HCT116 (cell line): ENCODE data around the gene ZCCHC10. TPM values are rescaled to one million over a fixed set of nuclear protein-coding genes. Genes with fewer than 3 reads are reported as not detected.

Source experiments
- ATAC-seq: fragments of 200-7000 bp; cut with Tn5 transposase; 2 replicates; pipeline ENCODE4 v1.9.1; 2020; ENCODE audit warnings: mild to moderate bottlenecking, moderate library complexity
- BruUV-seq: library from RNA; stranded (reverse); fragments of 400-500 nt; replicated peaks from 2 replicates; lab custom pipeline; 2021; lab: Mats Ljungman, UMichigan
- CTCF ChIA-PET: fragments of 300-600 bp; sonication (Branson Sonifier 250); formaldehyde crosslinking; loops from one replicate; lab custom pipeline; 2021; ENCODE audit warnings: antibody characterized with exemption; lab: Charles Lee
- POLR2A ChIA-PET: fragments of 300-600, 350-600 bp; sonication (Branson Sonifier 250); formaldehyde crosslinking; loops from one replicate; lab custom pipeline; 2021; ENCODE audit warnings: antibody characterized with exemption; lab: Charles Lee
- RAD21 ChIA-PET, 2 experiments: fragments of 300-600 bp; sonication (Branson Sonifier 250); formaldehyde crosslinking; loops; one replicate each; lab custom pipeline; 2023; ENCODE audit warnings: low total read pairs in 2 of 2; ENCODE audit not compliant: uncharacterized antibody in 2 of 2, unreplicated experiment in 2 of 2, low non-redundant PET in 1 of 2; lab: Charles Lee
- DNase-seq: peaks from one replicate; pipeline ENCODE4 v3.0.0-alpha.2; 2010; ENCODE audit warnings: low read depth, low spot score
- H2AFZ ChIP-seq: fragments of 200-600 bp; shearing (Covaris generic), sonication (generic); 2 replicates; pipeline ENCODE4 v1.6.1; 2017; ENCODE audit warnings: low read depth, mixed run types, mixed read lengths, antibody characterized with exemption, low read length; ENCODE audit not compliant: poor library complexity, severe bottlenecking
- H3K27ac ChIP-seq: 2 replicates; pipeline ENCODE4 v1.5.1; 2012; ENCODE audit warnings: low read depth, low read length
- H3K27me3 ChIP-seq: fragments of 200-600 bp; sonication (generic); 2 replicates; pipeline ENCODE4 v1.6.1; 2016; ENCODE audit warnings: mixed run types, low read length, mixed read lengths; ENCODE audit not compliant: insufficient read depth
- H3K36me3 ChIP-seq, 2 experiments: fragments of 200-500 bp in 1 of 2; fragments of 200-600 bp in 1 of 2; sonication (Bioruptor generic) in 1 of 2; sonication (generic) in 1 of 2; 2 replicates each; pipeline versions ENCODE4 v1.5.1 to v1.6.1; 2014 to 2016; ENCODE audit warnings: low read length in 2 of 2, inconsistent platforms in 1 of 2, mixed read lengths in 1 of 2, mixed run types in 1 of 2; ENCODE audit not compliant: insufficient read depth in 2 of 2, control insufficient read depth in 1 of 2
- H3K4me1 ChIP-seq, 2 experiments: fragments of 200-600 bp in 1 of 2; sonication (generic) in 1 of 2; 2 replicates each; pipeline versions ENCODE4 v1.5.1 to v1.6.1; 2012 to 2017; ENCODE audit warnings: low read length in 2 of 2, inconsistent platforms in 1 of 2, mild to moderate bottlenecking in 1 of 2, mixed read lengths in 1 of 2, mixed run types in 1 of 2, moderate library complexity in 1 of 2; ENCODE audit not compliant: insufficient read depth in 2 of 2, control insufficient read depth in 1 of 2
- H3K4me2 ChIP-seq: fragments of 200-600 bp; sonication (generic); 2 replicates; pipeline ENCODE4 v1.6.1; 2017; ENCODE audit warnings: mixed run types, low read length, mixed read lengths
- H3K4me3 ChIP-seq, 2 experiments: fragments of 200-600 bp in 1 of 2; sonication (generic) in 1 of 2; replicated peaks in 1 of 2; 2 replicates each; pipeline ENCODE4 v1.5.1; 2011 to 2016; ENCODE audit warnings: low read length in 2 of 2, control low read depth in 1 of 2, low read depth in 1 of 2, mild to moderate bottlenecking in 1 of 2, mixed read lengths in 1 of 2, mixed run types in 1 of 2
- H3K79me2 ChIP-seq: fragments of 200-600 bp; sonication (generic); 2 replicates; pipeline ENCODE4 v1.6.1; 2017; ENCODE audit warnings: mild to moderate bottlenecking, mixed run types, low read length, moderate library complexity, mixed read lengths; ENCODE audit not compliant: insufficient read depth
- H3K9ac ChIP-seq: fragments of 200-600 bp; sonication (generic); 2 replicates; pipeline ENCODE4 v1.6.1; 2016; ENCODE audit warnings: low read length, mixed read lengths
- H3K9me2 ChIP-seq: fragments of 200-600 bp; sonication (generic), shearing (Covaris generic); 2 replicates; pipeline ENCODE4 v1.6.1; 2017; ENCODE audit warnings: mixed run types, mild to moderate bottlenecking, moderate library complexity; ENCODE audit not compliant: insufficient read depth
- H3K9me3 ChIP-seq, 2 experiments: fragments of 200-500 bp in 1 of 2; fragments of 200-600 bp in 1 of 2; sonication (Bioruptor generic) in 1 of 2; sonication (generic) in 1 of 2; 2 replicates each; pipeline ENCODE4 v1.6.1; 2014 to 2017; ENCODE audit warnings: low read length in 2 of 2, mixed read lengths in 2 of 2, inconsistent platforms in 1 of 2, low read depth in 1 of 2, mild to moderate bottlenecking in 1 of 2, mixed run types in 1 of 2, moderate library complexity in 1 of 2; ENCODE audit not compliant: control insufficient read depth in 1 of 2, insufficient read depth in 1 of 2
- H4K20me1 ChIP-seq: fragments of 200-600 bp; sonication (generic), shearing (Covaris generic); 2 replicates; pipeline ENCODE4 v1.6.1; 2017; ENCODE audit warnings: mixed run types, mild to moderate bottlenecking, moderate library complexity; ENCODE audit not compliant: insufficient read depth
- CBX3 ChIP-seq: IDR thresholded peaks from 2 replicates; pipeline ENCODE4 v1.6.1; 2012; ENCODE audit warnings: low read depth
- EZH2 ChIP-seq: fragments of 200-600 bp; sonication (generic); IDR thresholded peaks from 2 replicates; pipeline ENCODE4 v1.6.1; 2017; ENCODE audit warnings: antibody characterized with exemption, mixed run types
- EZH2phosphoT487 ChIP-seq: fragments of 200-600 bp; IDR thresholded peaks from 2 replicates; pipeline ENCODE4 v1.6.1; 2018; ENCODE audit warnings: antibody characterized with exemption, borderline replicate concordance
- FOSL1 ChIP-seq: IDR thresholded peaks from 2 replicates; pipeline ENCODE4 v1.6.1; 2012; ENCODE audit warnings: low read depth
- MAX ChIP-seq: IDR thresholded peaks from 2 replicates; pipeline ENCODE4 v1.6.1; 2012
- POLR2AphosphoS5 ChIP-seq: IDR thresholded peaks from 2 replicates; pipeline ENCODE4 v1.6.1; 2011; ENCODE audit warnings: mild to moderate bottlenecking, low read depth, low read length, moderate library complexity
- TCF7L2 ChIP-seq: IDR thresholded peaks from 2 replicates; pipeline ENCODE4 v1.7.0; 2011; ENCODE audit warnings: borderline replicate concordance, inconsistent platforms; ENCODE audit not compliant: insufficient read depth, insufficient read length; ENCODE audit errors: extremely low read depth
- intact Hi-C: fragments of 100-400 bp; cut with micrococcal nuclease; formaldehyde crosslinking; loops from 2 replicates; pipeline ENCODE4 v1.10.0; 2022
- total RNA-seq: library from RNA; stranded (reverse); gene quantifications from one replicate; pipeline ENCODE4 v1.2.1, GENCODE V29; 2021; ENCODE audit not compliant: unreplicated experiment
- TF ChIP-seq, protein P1 (sequence below): IDR thresholded peaks from 2 replicates; pipeline ENCODE4 v1.6.1; 2012
- TF ChIP-seq, protein P2 (sequence below), 3 experiments: fragments of 200-600 bp in 1 of 3; sonication (generic) in 1 of 3; IDR thresholded peaks in 2 of 3; conservative IDR thresholded peaks in 1 of 3; 2 replicates each; pipeline ENCODE4 v1.5.1; 2012 to 2017; ENCODE audit warnings: low read depth in 2 of 3, low read length in 2 of 3, antibody characterized with exemption in 1 of 3, borderline replicate concordance in 1 of 3, control low read depth in 1 of 3, mild to moderate bottlenecking in 1 of 3, mixed read lengths in 1 of 3, mixed run types in 1 of 3, moderate library complexity in 1 of 3; ENCODE audit not compliant: insufficient read depth in 1 of 3

ZCCHC10 gene
- total RNA-seq, 1 experiment from 2014 or later = 19.2 TPM

DNA sequence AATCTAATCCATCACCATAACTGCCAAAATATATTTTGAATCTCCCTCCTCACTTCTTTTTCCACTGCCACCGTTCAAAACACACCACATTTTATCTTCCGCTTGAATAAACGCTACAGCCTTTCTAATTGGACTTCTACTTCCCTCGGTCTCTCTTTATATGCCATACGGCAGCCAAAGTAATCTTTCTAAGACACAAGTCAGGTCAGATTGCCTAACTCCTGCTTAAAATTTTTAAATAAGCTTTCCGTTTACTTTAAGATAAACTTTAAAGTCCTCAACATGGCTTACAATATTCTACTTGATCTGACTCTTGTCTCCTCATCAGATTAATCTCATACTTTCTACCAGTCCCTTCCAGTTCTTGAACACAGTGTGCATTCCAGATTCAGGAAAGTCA is 72.6 kb downstream of the ZCCHC10 start:
- no peaks in the 10 kb centered on the region for H3K27me3 ChIP-seq
- RAD21 ChIA-PET = no interaction called here
- BruUV-seq = no TSS peak
- ATAC-seq (no peak), DNase-seq (no peak)
- no peak for TF ChIP-seq EZH2phosphoT487
- no peak for TF ChIP-seq EZH2
- TF ChIP-seq, protein P1, sequence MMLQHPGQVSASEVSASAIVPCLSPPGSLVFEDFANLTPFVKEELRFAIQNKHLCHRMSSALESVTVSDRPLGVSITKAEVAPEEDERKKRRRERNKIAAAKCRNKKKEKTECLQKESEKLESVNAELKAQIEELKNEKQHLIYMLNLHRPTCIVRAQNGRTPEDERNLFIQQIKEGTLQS = no peak
- TF ChIP-seq, protein P2, sequence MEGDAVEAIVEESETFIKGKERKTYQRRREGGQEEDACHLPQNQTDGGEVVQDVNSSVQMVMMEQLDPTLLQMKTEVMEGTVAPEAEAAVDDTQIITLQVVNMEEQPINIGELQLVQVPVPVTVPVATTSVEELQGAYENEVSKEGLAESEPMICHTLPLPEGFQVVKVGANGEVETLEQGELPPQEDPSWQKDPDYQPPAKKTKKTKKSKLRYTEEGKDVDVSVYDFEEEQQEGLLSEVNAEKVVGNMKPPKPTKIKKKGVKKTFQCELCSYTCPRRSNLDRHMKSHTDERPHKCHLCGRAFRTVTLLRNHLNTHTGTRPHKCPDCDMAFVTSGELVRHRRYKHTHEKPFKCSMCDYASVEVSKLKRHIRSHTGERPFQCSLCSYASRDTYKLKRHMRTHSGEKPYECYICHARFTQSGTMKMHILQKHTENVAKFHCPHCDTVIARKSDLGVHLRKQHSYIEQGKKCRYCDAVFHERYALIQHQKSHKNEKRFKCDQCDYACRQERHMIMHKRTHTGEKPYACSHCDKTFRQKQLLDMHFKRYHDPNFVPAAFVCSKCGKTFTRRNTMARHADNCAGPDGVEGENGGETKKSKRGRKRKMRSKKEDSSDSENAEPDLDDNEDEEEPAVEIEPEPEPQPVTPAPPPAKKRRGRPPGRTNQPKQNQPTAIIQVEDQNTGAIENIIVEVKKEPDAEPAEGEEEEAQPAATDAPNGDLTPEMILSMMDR (IDR thresholded peaks at IDR 0.05 in 2 of 3, conservative IDR thresholded peaks at IDR 0.05 in 1 of 3; ENCODE audit: borderline replicate concordance in 1 of 3, insufficient read depth in 1 of 3, low read depth in 2 of 3, low read length in 2 of 3) = no peak
- no peak for TF ChIP-seq CBX3
- TF ChIP-seq FOSL1 = no peak
- TF ChIP-seq MAX = no peak
- TF ChIP-seq POLR2AphosphoS5 = no peak
- no peak for TF ChIP-seq TCF7L2
- no peak overlapping the region for H2AFZ ChIP-seq
- 0 out of 2 replicates have a peak, but pooled peaks cover 6% of the 10 kb centered on the region for H4K20me1 ChIP-seq
- H3K27ac ChIP-seq = no peak overlapping the region
- POLR2A ChIA-PET = no interaction called here
- peaks cover 93% of the 10 kb centered on the region for H3K79me2 ChIP-seq
- H3K36me3 ChIP-seq = peaks cover 0 to 11% of the 10 kb centered on the region in 2 experiments; a peak in 1 of 4 replicates
- CTCF ChIA-PET = no interaction called here
- no peak overlapping the region for H3K9ac ChIP-seq
- peaks cover 0 to 11% of the 10 kb centered on the region in 2 experiments; a peak in 3 of 4 replicates for H3K4me1 ChIP-seq
- H3K9me2 ChIP-seq = no peaks in the 10 kb centered on the region
- no peak overlapping the region for H3K4me2 ChIP-seq
- intact Hi-C loops = no loop called here
- H3K9me3 ChIP-seq = no peaks in the 10 kb centered on the region
- H3K4me3 ChIP-seq = no peak overlapping the region
